ENCODE data around the gene JAK1.

JAK1 gene

DNA sequence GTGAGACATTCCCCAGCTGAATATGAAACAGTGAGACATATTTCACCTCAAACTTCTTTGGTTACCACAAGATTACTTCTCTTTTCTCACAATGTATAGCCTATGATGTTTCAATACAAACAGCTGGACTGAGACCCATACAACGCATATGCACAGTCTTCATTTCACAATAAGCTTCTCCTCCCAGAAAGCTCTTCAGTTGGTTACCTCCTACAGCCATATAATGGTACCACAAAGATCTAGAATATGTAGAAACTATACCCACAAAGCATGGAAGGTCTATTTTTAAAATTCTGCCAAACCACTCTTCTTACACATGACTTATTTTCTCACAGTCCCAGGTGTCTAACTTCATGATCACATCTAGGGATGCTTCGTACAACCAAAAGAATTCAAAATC, 70.8 kb downstream of the JAK1 start:
- H3K4me2 ChIP-seq (ENCODE audit: low read depth, low read length) = peak overlapping the region; percentile 51
- peak; percentile 80 for DNase-seq
- no peaks in the 10 kb centered on the region for H3K9me2 ChIP-seq (replicated peaks; ENCODE audit: insufficient read depth, low read length)
- H3K27me3 ChIP-seq (replicated peaks; ENCODE audit: insufficient read depth, low read length) = no peaks in the 10 kb centered on the region
- H3K4me1 ChIP-seq (ENCODE audit: low read length) = peaks cover 66% of the 10 kb centered on the region
- H3F3A ChIP-seq (ENCODE audit: insufficient read depth, low read length) = peaks cover 32% of the 10 kb centered on the region
- peak overlapping the region; percentile 49; the same call in 1 of the 2 replicates for H3K27ac ChIP-seq (ENCODE audit: low read length)
- no peak overlapping the region for H3K4me3 ChIP-seq (ENCODE audit: low read length)
- TF ChIP-seq, protein P1, sequence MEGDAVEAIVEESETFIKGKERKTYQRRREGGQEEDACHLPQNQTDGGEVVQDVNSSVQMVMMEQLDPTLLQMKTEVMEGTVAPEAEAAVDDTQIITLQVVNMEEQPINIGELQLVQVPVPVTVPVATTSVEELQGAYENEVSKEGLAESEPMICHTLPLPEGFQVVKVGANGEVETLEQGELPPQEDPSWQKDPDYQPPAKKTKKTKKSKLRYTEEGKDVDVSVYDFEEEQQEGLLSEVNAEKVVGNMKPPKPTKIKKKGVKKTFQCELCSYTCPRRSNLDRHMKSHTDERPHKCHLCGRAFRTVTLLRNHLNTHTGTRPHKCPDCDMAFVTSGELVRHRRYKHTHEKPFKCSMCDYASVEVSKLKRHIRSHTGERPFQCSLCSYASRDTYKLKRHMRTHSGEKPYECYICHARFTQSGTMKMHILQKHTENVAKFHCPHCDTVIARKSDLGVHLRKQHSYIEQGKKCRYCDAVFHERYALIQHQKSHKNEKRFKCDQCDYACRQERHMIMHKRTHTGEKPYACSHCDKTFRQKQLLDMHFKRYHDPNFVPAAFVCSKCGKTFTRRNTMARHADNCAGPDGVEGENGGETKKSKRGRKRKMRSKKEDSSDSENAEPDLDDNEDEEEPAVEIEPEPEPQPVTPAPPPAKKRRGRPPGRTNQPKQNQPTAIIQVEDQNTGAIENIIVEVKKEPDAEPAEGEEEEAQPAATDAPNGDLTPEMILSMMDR (IDR thresholded peaks at IDR 0.05; ENCODE audit: low read length) = no peak
- TF ChIP-seq EZH2 (optimal IDR thresholded peaks at IDR 0.05; ENCODE audit: low read depth, low read length) (no peak), EZH2phosphoT487 (IDR thresholded peaks at IDR 0.05; ENCODE audit: low read length) (no peak)
- no peak overlapping the region for H2AFZ ChIP-seq (ENCODE audit: low read length)
- no peaks in the 10 kb centered on the region for H3K9me3 ChIP-seq (replicated peaks; ENCODE audit: insufficient read depth, low read length)
- no peak overlapping the region for H3K9ac ChIP-seq (ENCODE audit: low read length)
- H3K79me2 ChIP-seq (ENCODE audit: low read length) = peaks cover 84% of the 10 kb centered on the region
- peaks cover 20% of the 10 kb centered on the region; the same call in 1 of the 2 replicates for H4K20me1 ChIP-seq (ENCODE audit: insufficient read depth, low read length)
- no peaks in the 10 kb centered on the region for H3K36me3 ChIP-seq (replicated peaks; ENCODE audit: insufficient read depth, low read length)

DNA sequence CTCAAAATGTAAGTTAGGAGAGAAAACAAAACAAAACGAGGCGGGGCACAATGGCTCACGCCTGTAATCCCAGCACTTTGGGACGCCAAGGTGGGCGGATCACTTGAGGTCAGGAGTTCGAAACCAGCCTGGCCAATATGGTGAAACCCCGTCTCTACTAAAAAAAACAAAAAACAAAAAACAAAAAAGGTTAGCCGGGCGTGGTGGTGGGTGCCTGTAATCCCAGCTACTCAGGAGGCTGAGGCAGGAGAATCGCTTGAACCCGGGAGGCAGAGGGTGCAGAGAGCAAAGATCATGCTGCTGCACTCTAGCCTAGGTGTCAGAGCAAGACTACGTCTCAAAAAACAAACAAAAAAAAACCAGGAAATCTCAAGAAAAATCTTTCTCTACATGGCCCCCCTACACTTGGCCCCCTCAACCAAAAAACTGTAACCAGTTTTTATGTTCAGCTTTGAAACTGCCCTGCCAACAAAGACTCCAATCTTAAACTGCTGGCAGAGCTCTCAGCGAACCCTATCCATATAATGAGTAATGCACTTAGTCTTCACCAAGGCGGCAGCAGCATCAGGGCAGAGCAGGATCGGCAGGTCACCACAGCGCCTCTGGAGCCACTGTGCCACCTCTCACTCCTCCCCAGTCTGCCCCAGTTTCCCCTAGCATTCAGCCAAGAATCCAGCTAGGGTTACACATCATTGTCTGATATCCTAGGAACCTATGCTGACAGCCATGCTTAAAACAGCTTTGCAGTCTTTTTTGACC, 71.7 kb downstream of the JAK1 start:
- peaks cover 28% of the 10 kb centered on the region; the same call in 1 of the 2 replicates for H4K20me1 ChIP-seq (ENCODE audit: insufficient read depth, low read length)
- H3K79me2 ChIP-seq (ENCODE audit: low read length) = peaks cover 84% of the 10 kb centered on the region
- TF ChIP-seq EZH2phosphoT487 (IDR thresholded peaks at IDR 0.05; ENCODE audit: low read length) (no peak), EZH2 (optimal IDR thresholded peaks at IDR 0.05; ENCODE audit: low read depth, low read length) (no peak)
- TF ChIP-seq, protein P1 (IDR thresholded peaks at IDR 0.05; ENCODE audit: low read length) = no peak

GRCh38 chr1:64893921-64894320, 72.4 kb downstream of the JAK1 start:
- H3K9me3 ChIP-seq (replicated peaks; ENCODE audit: insufficient read depth, low read length) = no peaks in the 10 kb centered on the region
- H4K20me1 ChIP-seq (ENCODE audit: insufficient read depth, low read length) = peaks cover 32% of the 10 kb centered on the region; the same call in 1 of the 2 replicates
- H3K9me2 ChIP-seq (replicated peaks; ENCODE audit: insufficient read depth, low read length) = no peaks in the 10 kb centered on the region
- H3K4me2 ChIP-seq (ENCODE audit: low read depth, low read length) = no peak overlapping the region
- H3K36me3 ChIP-seq (replicated peaks; ENCODE audit: insufficient read depth, low read length) = no peaks in the 10 kb centered on the region
- no peaks in the 10 kb centered on the region for H3K27me3 ChIP-seq (replicated peaks; ENCODE audit: insufficient read depth, low read length)
- peaks cover 52% of the 10 kb centered on the region for H3K4me1 ChIP-seq (ENCODE audit: low read length)
- no peak for DNase-seq
- H3K79me2 ChIP-seq (ENCODE audit: low read length) = peaks cover 84% of the 10 kb centered on the region
- TF ChIP-seq EZH2 (optimal IDR thresholded peaks at IDR 0.05; ENCODE audit: low read depth, low read length) (no peak), EZH2phosphoT487 (IDR thresholded peaks at IDR 0.05; ENCODE audit: low read length) (no peak)
- TF ChIP-seq, protein P1 (IDR thresholded peaks at IDR 0.05; ENCODE audit: low read length) = no peak
- H3K9ac ChIP-seq (ENCODE audit: low read length) = no peak overlapping the region
- no peak overlapping the region for H2AFZ ChIP-seq (ENCODE audit: low read length)
- no peak overlapping the region for H3K4me3 ChIP-seq (ENCODE audit: low read length)
- H3K27ac ChIP-seq (ENCODE audit: low read length) = no peak overlapping the region
- H3F3A ChIP-seq (ENCODE audit: insufficient read depth, low read length) = peaks cover 26% of the 10 kb centered on the region

More for the DNA sequence above, 71.7 kb downstream of the JAK1 start:
- no peaks in the 10 kb centered on the region for H3K9me2 ChIP-seq (replicated peaks; ENCODE audit: insufficient read depth, low read length)
- no peak overlapping the region for H3K9ac ChIP-seq (ENCODE audit: low read length)
- peaks cover 32% of the 10 kb centered on the region for H3F3A ChIP-seq (ENCODE audit: insufficient read depth, low read length)
- no peaks in the 10 kb centered on the region for H3K36me3 ChIP-seq (replicated peaks; ENCODE audit: insufficient read depth, low read length)
- no peak overlapping the region for H3K4me3 ChIP-seq (ENCODE audit: low read length)
- no peak for DNase-seq
- no peak overlapping the region for H2AFZ ChIP-seq (ENCODE audit: low read length)
- H3K4me1 ChIP-seq (ENCODE audit: low read length) = peaks cover 59% of the 10 kb centered on the region
- H3K4me2 ChIP-seq (ENCODE audit: low read depth, low read length) = peak overlapping the region; percentile 51
- H3K27me3 ChIP-seq (replicated peaks; ENCODE audit: insufficient read depth, low read length) = no peaks in the 10 kb centered on the region
- H3K9me3 ChIP-seq (replicated peaks; ENCODE audit: insufficient read depth, low read length) = no peaks in the 10 kb centered on the region
- peak overlapping the region; percentile 49; the same call in 1 of the 2 replicates for H3K27ac ChIP-seq (ENCODE audit: low read length)

Measured in MM.1S (cell line).